ENCODE data around the gene ASH1L.
"Not testable (repeated sequence)": the region's sequence is repeated elsewhere in the genome, so short reads cannot be mapped to it uniquely, and the experiment has no call there.

Gene ASH1L, protein sequence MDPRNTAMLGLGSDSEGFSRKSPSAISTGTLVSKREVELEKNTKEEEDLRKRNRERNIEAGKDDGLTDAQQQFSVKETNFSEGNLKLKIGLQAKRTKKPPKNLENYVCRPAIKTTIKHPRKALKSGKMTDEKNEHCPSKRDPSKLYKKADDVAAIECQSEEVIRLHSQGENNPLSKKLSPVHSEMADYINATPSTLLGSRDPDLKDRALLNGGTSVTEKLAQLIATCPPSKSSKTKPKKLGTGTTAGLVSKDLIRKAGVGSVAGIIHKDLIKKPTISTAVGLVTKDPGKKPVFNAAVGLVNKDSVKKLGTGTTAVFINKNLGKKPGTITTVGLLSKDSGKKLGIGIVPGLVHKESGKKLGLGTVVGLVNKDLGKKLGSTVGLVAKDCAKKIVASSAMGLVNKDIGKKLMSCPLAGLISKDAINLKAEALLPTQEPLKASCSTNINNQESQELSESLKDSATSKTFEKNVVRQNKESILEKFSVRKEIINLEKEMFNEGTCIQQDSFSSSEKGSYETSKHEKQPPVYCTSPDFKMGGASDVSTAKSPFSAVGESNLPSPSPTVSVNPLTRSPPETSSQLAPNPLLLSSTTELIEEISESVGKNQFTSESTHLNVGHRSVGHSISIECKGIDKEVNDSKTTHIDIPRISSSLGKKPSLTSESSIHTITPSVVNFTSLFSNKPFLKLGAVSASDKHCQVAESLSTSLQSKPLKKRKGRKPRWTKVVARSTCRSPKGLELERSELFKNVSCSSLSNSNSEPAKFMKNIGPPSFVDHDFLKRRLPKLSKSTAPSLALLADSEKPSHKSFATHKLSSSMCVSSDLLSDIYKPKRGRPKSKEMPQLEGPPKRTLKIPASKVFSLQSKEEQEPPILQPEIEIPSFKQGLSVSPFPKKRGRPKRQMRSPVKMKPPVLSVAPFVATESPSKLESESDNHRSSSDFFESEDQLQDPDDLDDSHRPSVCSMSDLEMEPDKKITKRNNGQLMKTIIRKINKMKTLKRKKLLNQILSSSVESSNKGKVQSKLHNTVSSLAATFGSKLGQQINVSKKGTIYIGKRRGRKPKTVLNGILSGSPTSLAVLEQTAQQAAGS (N-terminal part only)

GRCh38 chr1:155562581-155563376 lies at the start of gene ASH1L:
Gene ASH1L (minus strand): TSS chr1:155562803. CDS start chr1:155521519, 41,284 bp downstream.
- DNase-seq (ENCODE audit: insufficient read length, low spot score) (peak; percentile 76), FAIRE-seq (no peak)
- peak; percentile 99 for TF ChIP-seq POLR2A (IDR thresholded peaks at IDR 0.05; ENCODE audit: low read depth, low read length)

- FAIRE-seq, result not testable (repeated sequence)
These were observed 47.6 kb upstream of the ASH1L start for GRCh38 chr1:155610257-155610647.

DNA sequence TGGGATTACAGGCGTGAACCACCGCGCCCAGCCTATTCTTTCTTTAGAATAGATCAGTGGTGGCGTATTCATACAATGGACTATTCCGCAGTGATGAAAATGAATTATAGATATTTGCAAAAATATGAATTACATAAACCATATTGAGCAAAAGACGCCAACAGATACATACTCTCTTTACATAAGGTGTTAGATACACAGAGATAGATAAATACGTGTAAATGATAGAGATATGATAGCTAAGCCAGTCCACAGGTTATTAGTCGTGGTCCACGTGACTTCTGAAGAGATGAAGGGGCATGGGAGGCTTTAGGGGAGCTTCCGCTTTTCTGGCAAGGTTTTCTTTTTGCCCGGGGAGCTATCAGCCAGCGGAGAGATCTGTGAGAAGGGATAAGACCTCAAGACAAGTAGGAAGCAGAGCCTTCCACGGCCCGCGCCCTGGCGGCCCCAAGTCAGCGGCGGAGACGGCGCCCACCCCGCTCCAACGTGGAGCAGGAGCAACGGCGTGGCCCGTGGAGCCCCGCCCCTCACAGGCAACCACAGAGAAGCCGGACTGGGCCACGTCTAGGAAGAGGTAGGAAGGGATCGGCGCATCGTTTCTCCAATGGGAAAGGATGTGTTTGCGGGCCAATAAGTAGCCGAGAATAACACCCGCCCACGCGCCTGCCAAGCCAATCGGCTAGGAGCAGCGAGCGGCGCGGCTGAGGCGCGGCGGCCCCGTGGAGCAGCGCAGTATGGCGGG lies 47.1 kb upstream of the ASH1L start, which contains the start of gene MSTO1:
MSTO1 (plus strand) TSS at position 704 of the 742 bp plus-strand sequence; CDS start at position 735, 31 bp downstream.
- TF ChIP-seq POLR2A (IDR thresholded peaks at IDR 0.05; ENCODE audit: low read depth, low read length), result peak; percentile 95
- FAIRE-seq (peak; percentile 23), DNase-seq (ENCODE audit: insufficient read length, low spot score) (peak; percentile 95)

More at GRCh38 chr1:155610257-155610647, 47.6 kb upstream of the ASH1L start:
- DNase-seq (ENCODE audit: insufficient read length, low spot score), result not testable (repeated sequence)

DNA sequence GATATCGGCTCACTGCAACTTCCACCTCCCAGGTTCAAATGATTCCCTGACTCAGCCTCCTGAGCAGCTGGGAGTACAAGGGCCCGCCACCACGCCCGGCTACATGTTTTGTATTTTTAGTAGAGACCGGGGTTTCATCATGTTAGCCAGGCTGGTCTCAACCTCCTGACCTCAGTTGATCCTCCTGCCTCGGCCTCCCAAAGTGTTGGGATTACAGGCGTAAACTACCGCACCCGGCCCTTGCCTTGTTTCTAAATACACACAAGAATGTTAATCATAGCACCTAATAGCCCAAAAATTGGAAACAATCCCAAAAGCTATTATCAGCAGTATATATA lies 46.3 kb upstream of the ASH1L start:
- FAIRE-seq, result no peak
- no peak for TF ChIP-seq POLR2A (IDR thresholded peaks at IDR 0.05; ENCODE audit: low read depth, low read length)

DNA sequence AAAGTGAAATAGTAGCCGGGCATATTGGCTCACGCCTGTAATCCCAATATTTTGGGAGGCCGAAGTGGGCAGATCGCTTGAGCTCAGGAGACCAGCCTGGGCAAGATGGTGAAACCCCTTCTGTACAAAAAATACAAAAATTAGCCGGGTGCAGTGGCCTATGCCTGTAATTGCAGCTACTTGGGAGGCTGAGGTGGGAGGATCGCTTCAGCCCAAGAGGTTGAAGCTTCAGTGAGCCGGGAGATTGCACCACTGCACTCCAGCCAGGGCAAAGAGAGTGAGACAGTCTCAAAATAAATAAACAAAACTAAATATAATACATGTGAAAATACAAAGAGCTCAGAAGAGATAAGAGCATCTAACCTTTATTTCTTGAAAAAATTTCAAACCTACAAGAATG lies 45.1 kb upstream of the ASH1L start:
- TF ChIP-seq POLR2A (IDR thresholded peaks at IDR 0.05; ENCODE audit: low read depth, low read length), result no peak
- FAIRE-seq, result no peak
- no peak for DNase-seq (ENCODE audit: insufficient read length, low spot score)

More for the DNA sequence above, 46.3 kb upstream of the ASH1L start:
- DNase-seq (ENCODE audit: insufficient read length, low spot score), result no peak

DNA sequence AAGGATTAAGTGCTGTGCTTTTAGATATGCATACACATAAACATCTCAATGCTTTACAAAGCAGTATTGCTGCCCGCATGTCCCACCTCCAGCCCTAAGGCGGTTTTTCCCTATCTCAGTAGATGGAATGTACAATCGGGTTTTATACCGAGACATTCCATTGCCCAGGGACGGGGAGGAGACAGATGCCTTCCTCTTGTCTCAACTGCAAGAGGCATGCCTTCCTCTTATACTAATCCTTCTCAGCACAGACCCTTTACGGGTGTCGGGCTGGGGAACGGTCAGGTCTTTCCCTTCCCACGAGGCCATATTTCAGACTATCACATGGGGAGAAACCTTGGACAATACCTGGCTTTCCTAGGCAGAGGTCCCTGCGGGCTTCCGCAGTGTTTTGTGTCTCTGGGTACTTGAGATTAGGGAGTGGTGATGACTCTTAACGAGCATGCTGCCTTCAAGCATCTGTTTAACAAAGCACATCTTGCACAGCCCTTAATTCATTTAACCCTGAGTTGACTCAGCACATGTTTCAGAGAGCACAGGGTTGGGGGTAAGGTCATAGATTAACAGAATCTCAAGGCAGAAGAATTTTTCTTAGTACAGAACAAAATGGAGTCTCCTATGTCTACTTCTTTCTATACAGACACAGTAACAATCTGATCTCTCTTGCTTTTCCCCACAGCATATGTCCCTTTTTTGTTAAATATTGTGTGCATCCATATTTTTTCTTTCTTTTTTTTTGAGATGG lies 37.4 kb upstream of the ASH1L start:
- not testable (repeated sequence) for DNase-seq (ENCODE audit: insufficient read length, low spot score); FAIRE-seq

DNA sequence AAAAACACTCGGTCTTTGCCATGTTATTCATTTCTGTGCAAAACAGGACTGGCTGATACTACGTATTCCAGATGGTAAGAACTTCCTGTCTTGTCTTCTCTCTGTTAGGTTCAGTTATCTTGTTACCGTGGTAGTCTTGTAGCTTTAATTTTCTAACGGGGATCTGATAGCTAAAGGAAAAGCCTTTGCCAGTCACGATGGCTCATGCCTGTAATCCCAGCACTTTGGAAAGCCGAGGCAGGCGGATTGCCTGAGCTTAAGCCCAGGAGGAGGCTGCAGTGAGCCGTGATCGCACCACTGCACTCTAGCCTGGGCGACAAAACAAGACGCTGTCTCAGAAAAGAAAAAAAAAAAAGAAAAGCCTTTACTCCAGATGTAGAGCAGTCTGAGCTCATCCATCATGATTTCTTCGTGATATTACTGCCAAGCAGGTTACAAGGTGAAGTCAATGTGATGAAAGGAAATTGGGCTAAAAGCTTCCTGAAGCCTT lies 36.3 kb upstream of the ASH1L start:
- TF ChIP-seq POLR2A (IDR thresholded peaks at IDR 0.05; ENCODE audit: low read depth, low read length), result no peak
- no peak for DNase-seq (ENCODE audit: insufficient read length, low spot score)
- FAIRE-seq, result no peak

DNA sequence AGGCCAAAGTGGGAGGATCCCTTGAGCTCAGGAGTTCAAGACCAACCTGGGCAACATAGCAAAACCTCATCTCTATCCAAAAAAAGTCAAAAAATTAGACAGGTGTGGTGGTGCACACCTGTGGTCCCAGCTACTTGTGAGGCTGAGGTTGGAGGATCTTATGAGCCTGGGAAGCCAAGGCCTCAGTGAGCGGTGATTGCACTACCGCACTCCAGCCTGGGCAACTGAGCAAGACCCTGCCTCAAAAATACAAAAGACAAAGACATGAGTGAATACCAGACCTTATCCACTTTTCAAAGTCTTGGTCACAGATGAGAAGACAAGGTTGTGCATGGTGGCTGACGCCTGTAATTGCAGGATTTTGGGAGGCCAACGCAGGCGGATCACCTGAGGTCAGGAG lies 34.3 kb upstream of the ASH1L start:
- DNase-seq (ENCODE audit: insufficient read length, low spot score) (no peak), FAIRE-seq (no peak)
- no peak for TF ChIP-seq POLR2A (IDR thresholded peaks at IDR 0.05; ENCODE audit: low read depth, low read length)

DNA sequence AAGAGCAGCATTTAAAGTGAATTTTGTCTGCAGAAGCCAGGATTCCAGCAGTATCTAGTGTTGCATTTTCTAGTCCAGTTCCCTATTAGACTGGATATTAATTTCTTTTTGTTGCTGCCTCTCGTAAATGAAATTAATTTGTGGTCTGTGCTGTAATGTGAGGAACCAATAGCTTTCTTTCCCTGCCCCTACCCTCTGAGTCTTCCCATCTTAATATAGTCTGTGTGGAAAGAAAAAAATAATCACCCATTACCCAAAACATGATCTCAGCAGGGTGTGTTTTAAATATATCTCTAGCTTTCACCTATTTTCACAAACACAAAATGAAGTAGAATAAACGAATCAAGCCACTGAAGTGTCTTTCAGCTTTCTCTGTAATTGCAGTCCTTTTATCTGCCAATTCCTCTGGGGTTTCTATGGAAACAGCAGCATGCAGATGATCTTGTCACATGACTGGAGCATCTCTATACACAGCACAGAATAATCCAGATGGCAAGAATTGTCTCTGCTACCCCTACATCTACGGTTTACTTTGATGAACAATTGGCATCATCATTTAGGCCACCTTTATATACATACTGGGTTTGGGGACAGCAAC lies 33.4 kb upstream of the ASH1L start:
- not testable (repeated sequence) for FAIRE-seq; DNase-seq (ENCODE audit: insufficient read length, low spot score)

GRCh38 chr1:155591770-155592169 lies 29.2 kb upstream of the ASH1L start:
- no peak for TF ChIP-seq POLR2A (IDR thresholded peaks at IDR 0.05; ENCODE audit: low read depth, low read length)
- FAIRE-seq (no peak), DNase-seq (ENCODE audit: insufficient read length, low spot score) (peak; percentile 14)

DNA sequence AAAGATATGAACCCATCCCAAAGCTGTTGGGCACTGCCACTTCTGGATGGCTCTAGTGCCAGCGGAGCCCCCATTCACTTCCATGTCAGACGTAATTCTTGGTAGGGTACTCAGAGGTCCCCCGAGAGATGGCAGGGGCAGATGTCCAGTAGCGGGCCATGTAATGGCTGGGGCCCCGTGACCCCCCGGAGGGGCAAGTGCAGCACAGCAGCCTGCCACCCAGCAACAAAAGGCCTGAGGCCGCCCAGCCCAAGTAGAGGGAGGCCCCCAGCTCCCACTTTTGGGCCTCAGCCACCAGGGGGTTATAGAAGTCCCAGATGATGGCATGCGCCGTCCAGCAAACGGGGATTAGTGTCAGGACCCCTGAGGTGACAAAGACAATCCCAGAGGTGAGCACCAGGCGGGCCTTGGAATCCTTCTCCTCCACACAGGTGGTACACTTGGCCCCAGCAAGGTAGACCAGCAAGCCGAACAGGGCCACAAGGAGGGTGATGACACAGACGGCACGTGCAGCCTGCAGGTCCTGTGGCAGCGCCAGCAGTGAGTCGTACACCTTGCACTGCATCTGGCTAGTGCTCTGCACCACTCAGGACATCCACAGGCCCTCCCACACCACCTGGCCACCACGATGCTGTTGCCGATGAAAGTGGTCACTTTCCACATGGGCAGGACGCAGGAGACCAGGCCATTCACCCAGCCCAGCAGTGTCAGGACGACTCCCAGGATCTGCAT lies 28.1 kb upstream of the ASH1L start:
- not testable (repeated sequence) for FAIRE-seq; DNase-seq (ENCODE audit: insufficient read length, low spot score)

DNA sequence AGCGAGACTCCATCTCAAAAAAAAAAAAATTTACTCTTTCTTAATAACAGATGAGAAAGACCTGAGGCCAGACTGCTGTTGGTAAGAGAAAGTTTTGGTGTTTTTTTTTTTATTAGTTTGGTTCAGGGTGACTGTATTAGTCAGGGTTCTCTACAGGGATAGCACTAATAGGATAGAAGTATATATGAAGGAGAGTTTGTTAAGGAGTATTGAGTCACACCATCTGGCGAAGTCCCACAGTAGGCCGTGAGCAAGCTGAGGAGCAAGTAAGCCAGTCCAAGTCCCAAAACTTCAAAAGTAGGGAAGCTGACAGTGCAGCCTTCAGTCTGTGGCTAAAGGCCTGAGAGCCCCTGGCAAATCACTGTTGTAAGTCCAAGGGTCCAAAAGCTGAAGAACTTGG lies 26.7 kb upstream of the ASH1L start:
- DNase-seq (ENCODE audit: insufficient read length, low spot score); FAIRE-seq: not testable (repeated sequence)

DNA sequence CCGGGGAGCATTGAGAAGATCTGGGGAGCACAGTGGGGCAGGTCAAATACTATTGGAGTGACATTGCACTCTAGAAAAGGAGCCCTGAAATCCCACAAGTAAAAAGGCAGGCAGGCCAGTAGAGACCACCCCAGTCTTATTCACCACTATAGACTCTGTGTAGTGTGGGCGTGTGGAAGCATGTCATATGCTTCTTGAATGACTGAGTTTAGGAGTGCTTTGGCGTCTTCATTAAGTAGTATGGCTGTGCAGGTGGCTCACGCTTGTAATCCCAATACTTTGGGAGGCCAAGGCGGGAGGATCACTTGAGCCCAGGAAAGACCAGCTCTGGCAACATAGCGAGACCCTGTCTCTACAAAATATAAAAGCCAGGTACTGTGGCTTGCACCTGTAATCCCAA lies 21.2 kb upstream of the ASH1L start:
- FAIRE-seq; DNase-seq (ENCODE audit: insufficient read length, low spot score): not testable (repeated sequence)

DNA sequence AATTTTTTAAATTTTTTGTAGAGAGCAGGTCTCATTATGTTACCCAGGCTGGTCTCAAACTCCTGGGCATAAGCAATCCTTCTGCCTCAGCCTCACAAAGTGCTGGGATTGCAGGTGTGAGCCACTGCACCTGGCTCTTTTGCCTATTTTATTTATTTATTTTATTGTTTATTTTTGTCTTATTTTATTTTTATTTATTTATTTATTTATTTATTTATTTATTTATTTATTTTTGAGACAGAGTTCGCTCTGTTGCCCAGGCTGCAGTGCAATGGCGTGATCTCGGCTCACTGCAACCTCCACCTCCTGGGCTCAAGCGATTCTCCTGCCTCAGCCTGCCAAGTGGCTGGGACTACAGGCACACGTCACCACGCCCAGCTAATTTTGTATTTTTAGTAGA lies 13.0 kb upstream of the ASH1L start:
- not testable (repeated sequence) for FAIRE-seq; DNase-seq (ENCODE audit: insufficient read length, low spot score)
